ENCODE data around the gene AP5S1. TPM values are rescaled to one million over a fixed set of nuclear protein-coding genes. Genes with fewer than 3 reads are reported as not detected.
A peak's percentile ranks its signal among the peaks of the same experiment; 100 is the strongest.
"Not testable (repeated sequence)": the region's sequence is repeated elsewhere in the genome, so short reads cannot be mapped to it uniquely, and the experiment has no call there.

AP5S1 gene
- total RNA-seq, 1 donor from 2014 or later: 11.1 TPM

- no peaks in the 10 kb centered on the region for H3K27me3 Mint-ChIP-seq
- no peak overlapping the region for H3K27ac Mint-ChIP-seq
- no peak for DNase-seq (ENCODE audit: extremely low spot score, unreplicated experiment)
- no peak for TF ChIP-seq CTCF (conservative IDR thresholded peaks at IDR 0.05)
- no peak overlapping the region for H3K4me3 Mint-ChIP-seq
- no peaks in the 10 kb centered on the region for H3K9me3 Mint-ChIP-seq
- H3K36me3 Mint-ChIP-seq: no peaks in the 10 kb centered on the region
- no peaks in the 10 kb centered on the region for H3K4me1 Mint-ChIP-seq (ENCODE audit: unreplicated experiment)
Observed at GRCh38 chr20:3836132-3836531, 15.8 kb downstream of the AP5S1 start.

GRCh38 chr20:3839328-3839727 is 19.0 kb downstream of the AP5S1 start:
- DNase-seq (ENCODE audit: extremely low spot score, unreplicated experiment): no peak
- TF ChIP-seq CTCF (conservative IDR thresholded peaks at IDR 0.05): no peak
- no peak overlapping the region for H3K27ac Mint-ChIP-seq
- H3K27me3 Mint-ChIP-seq: no peaks in the 10 kb centered on the region
- no peaks in the 10 kb centered on the region for H3K9me3 Mint-ChIP-seq
- H3K36me3 Mint-ChIP-seq: no peaks in the 10 kb centered on the region
- H3K4me1 Mint-ChIP-seq (ENCODE audit: unreplicated experiment): no peaks in the 10 kb centered on the region
- H3K4me3 Mint-ChIP-seq: no peak overlapping the region

- not testable (repeated sequence) for H3K36me3 Mint-ChIP-seq; H3K27ac Mint-ChIP-seq; H3K9me3 Mint-ChIP-seq; H3K4me3 Mint-ChIP-seq; DNase-seq (ENCODE audit: extremely low spot score, unreplicated experiment); H3K27me3 Mint-ChIP-seq; H3K4me1 Mint-ChIP-seq (ENCODE audit: unreplicated experiment)
Observed at GRCh38 chr20:3840201-3840600, 19.9 kb downstream of the AP5S1 start.

- H3K27me3 Mint-ChIP-seq: no peaks in the 10 kb centered on the region
- H3K4me1 Mint-ChIP-seq (ENCODE audit: unreplicated experiment): peaks cover 4% of the 10 kb centered on the region
- H3K4me3 Mint-ChIP-seq: no peak overlapping the region
- no peak for DNase-seq (ENCODE audit: extremely low spot score, unreplicated experiment)
- no peak overlapping the region for H3K27ac Mint-ChIP-seq
- TF ChIP-seq CTCF (conservative IDR thresholded peaks at IDR 0.05): no peak
- no peaks in the 10 kb centered on the region for H3K9me3 Mint-ChIP-seq
- H3K36me3 Mint-ChIP-seq: no peaks in the 10 kb centered on the region
Observed at GRCh38 chr20:3842348-3842930, 22.1 kb downstream of the AP5S1 start.

GRCh38 chr20:3843490-3843889 is 23.1 kb downstream of the AP5S1 start:
- H3K36me3 Mint-ChIP-seq: peaks cover 1% of the 10 kb centered on the region
- no peak for DNase-seq (ENCODE audit: extremely low spot score, unreplicated experiment)
- H3K4me3 Mint-ChIP-seq: no peak overlapping the region
- peaks cover 6% of the 10 kb centered on the region for H3K4me1 Mint-ChIP-seq (ENCODE audit: unreplicated experiment)
- no peak overlapping the region for H3K27ac Mint-ChIP-seq
- no peaks in the 10 kb centered on the region for H3K9me3 Mint-ChIP-seq
- no peak for TF ChIP-seq CTCF (conservative IDR thresholded peaks at IDR 0.05)
- no peaks in the 10 kb centered on the region for H3K27me3 Mint-ChIP-seq

- not testable (repeated sequence) for H3K27ac Mint-ChIP-seq, H3K9me3 Mint-ChIP-seq
Observed at GRCh38 chr20:3843990-3844619, 23.8 kb downstream of the AP5S1 start.

More at GRCh38 chr20:3843990-3844619, 23.8 kb downstream of the AP5S1 start:
- not testable (repeated sequence) for H3K27me3 Mint-ChIP-seq; DNase-seq (ENCODE audit: extremely low spot score, unreplicated experiment); H3K36me3 Mint-ChIP-seq
- Mint-ChIP-seq H3K4me3 (peak overlapping the region; percentile 28), H3K4me1 (ENCODE audit: unreplicated experiment) (peaks cover 11% of the 10 kb centered on the region)

Data from type B pancreatic cell (in vitro differentiated cells).